GM12891 (cell line): ENCODE measurements around the gene TCTA.

Experiments used
- POLR2A ChIP-seq: IDR thresholded peaks from 2 replicates; pipeline ENCODE4 v1.6.1; 2011; ENCODE audit warnings: low read depth, low read length, control low read depth
- TAF1 ChIP-seq: IDR thresholded peaks from 2 replicates; pipeline ENCODE4 v1.6.1; 2011; ENCODE audit warnings: low read depth, low read length, control low read depth

GRCh38 chr3:49386056-49386756, 26.0 kb upstream of the TCTA start:
- TF ChIP-seq TAF1 (no peak), POLR2A (no peak)
